GM20000 (cell line): ENCODE measurements around the gene PHACTR1.

ENCODE experiments used
- DNase-seq: peaks from one replicate; pipeline ENCODE4 v3.0.0; 2012; ENCODE audit warnings: low spot score
- CTCF ChIP-seq: IDR thresholded peaks from 2 replicates; pipeline ENCODE4 v1.5.1; 2012; ENCODE audit warnings: mild to moderate bottlenecking, control low read depth; ENCODE audit errors: extremely low read depth, missing control alignments

The PHACTR1 gene

GRCh38 chr6:12827921-12828320 is 111.4 kb downstream of the PHACTR1 start:
- no peak for TF ChIP-seq CTCF
- DNase-seq: no peak

- no peak for TF ChIP-seq CTCF
- no peak for DNase-seq
These were observed 115.7 kb downstream of the PHACTR1 start for GRCh38 chr6:12832226-12832735.

GRCh38 chr6:12836009-12836408 is 119.4 kb downstream of the PHACTR1 start:
- no peak for DNase-seq
- no peak for TF ChIP-seq CTCF

GRCh38 chr6:12841619-12842018 is 125.1 kb downstream of the PHACTR1 start:
- DNase-seq: no peak
- no peak for TF ChIP-seq CTCF

GRCh38 chr6:12842114-12842513 is 125.5 kb downstream of the PHACTR1 start:
- TF ChIP-seq CTCF: no peak
- DNase-seq: no peak

- no peak for DNase-seq
These were observed 126.1 kb downstream of the PHACTR1 start for GRCh38 chr6:12842658-12843057.

More at GRCh38 chr6:12842658-12843057, 126.1 kb downstream of the PHACTR1 start:
- TF ChIP-seq CTCF: no peak
